Measurements from ENCODE around the gene H19.

The H19 gene

DNA sequence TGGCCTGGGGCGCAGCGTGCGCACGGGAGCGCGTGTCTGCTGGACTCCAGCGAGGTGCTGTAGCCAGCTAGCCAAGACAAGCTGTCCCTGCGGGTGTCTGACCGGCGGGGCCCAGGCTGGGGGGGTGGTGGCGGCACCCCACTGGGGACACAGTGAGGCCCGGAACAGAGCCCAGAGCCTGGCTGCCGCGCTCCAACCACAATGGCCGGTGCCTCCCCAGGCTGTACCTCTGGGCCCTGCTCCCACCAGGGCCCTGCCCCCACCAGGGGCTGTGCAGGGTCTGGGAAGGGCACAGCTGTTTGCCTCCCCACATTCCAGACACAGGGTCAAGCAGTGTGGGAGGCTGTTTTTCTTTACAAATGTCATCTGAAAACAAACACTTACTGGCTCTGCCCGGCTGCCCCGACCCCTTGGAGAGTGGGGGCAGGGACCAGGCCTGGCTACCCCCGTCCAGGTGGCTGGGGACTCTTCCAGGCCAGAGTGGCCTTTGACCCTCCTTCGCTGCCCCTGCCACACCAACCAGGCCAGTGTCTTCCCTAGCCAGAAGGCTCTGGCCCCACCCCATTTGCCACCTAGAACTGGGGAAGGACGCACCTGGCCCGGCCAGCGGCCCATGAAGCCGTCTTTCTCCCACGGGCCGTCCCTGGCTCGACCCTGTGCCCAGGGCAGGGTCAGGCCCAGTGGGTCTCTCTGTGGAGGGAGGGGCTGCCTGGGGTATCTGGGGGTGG is 14.6 kb downstream of the H19 start:
- no peak for DNase-seq (ENCODE audit: low spot score)

DNA sequence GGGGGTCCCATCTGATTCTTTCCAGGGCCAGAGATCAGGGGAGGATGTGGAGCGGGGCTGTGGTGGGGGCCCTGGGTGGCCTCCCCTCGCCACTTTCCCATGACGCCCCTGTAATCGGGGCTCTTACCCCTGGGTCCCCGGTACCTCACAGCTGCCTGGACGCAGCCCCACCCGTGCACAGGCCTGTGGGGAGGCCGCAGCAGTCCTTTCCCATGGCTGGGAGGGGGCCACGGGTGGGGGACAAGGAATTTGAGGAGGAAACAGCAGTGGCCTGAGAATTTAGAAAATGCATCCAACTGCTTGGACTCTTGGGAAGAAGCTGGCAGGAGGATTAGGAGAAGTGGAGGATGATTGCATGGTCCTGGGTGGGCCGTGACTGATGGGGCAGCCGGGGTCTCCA is 18.0 kb downstream of the H19 start:
- DNase-seq (ENCODE audit: low spot score) = no peak

GRCh38 chr11:1978720-1979473 is 18.7 kb downstream of the H19 start:
- no peak for DNase-seq (ENCODE audit: low spot score)

- no peak for DNase-seq (ENCODE audit: low spot score)
Observed at GRCh38 chr11:1975185-1975584, 22.5 kb downstream of the H19 start.

DNA sequence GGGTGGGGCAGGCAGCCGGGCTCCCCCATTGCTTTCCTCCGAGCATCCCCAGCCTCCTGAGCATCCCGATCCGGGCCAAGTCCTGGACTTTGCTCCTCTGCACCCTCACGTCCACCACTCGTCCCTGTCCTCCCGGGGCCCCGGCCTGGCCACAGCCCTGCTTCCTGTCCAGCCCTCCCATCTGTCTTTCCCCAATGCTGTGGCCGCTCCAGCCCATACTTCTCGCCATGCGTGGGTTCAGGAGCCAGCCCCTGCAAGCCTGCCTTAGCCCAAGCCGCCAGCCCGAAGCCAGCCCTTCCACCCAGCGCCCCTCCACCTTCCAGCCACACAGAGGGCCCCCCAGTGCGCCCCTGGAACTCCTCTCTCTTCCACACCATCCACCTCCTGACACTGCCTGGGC is 26.7 kb downstream of the H19 start:
- DNase-seq (ENCODE audit: low spot score) = no peak

- DNase-seq (ENCODE audit: low spot score) = no peak
Observed at GRCh38 chr11:1969776-1970175, 27.9 kb downstream of the H19 start.

DNA sequence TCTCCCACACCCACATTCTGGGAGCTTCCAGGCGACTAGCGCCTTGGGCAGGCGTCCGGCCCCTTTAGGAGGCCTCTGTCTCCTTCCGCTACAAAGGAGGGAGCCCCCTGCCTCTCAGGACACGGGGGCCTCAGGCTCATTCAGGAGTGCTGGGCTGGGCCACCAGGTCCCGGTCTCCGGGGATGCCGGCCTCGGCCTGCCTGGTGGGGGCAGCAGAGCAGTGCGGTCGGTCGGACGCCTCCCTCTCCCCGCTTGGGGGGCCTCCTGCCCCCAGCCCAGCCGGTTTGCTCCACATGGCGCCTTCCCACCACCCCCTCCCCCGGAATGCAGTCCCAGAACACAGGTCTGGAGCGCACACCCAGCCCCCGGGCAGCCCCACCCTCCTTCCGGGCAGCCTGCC is 28.6 kb downstream of the H19 start:
- no peak for DNase-seq (ENCODE audit: low spot score)

DNA sequence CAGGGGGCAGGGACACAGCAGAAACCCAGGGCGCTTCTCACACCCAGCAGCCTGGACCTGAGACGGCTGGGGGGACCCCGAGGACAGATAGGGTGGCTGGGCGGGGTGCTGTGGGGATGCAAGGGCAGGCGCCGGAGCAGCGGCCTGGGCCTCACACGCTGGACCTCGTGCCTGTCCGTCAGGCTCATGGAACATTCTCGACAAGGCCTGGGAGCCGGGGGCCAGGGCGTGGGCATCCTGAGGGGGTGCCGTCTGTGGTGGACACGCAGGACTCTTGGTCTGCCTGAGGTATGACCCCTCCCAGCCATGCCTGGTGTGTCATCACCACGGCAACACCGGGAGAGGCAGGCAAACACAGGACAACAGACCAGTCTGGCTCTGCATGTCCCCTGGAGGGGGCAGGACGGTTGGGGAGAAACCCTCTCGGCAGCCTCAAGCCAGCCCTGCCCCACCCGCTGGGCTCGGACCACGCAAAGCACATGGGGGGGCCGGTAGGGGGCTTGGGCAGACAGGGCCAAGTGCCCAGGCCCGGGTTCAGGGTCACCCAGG is 29.1 kb downstream of the H19 start:
- DNase-seq (ENCODE audit: low spot score) = no peak

- no peak for DNase-seq (ENCODE audit: low spot score)
Observed at GRCh38 chr11:1967641-1968225, 29.9 kb downstream of the H19 start.

DNA sequence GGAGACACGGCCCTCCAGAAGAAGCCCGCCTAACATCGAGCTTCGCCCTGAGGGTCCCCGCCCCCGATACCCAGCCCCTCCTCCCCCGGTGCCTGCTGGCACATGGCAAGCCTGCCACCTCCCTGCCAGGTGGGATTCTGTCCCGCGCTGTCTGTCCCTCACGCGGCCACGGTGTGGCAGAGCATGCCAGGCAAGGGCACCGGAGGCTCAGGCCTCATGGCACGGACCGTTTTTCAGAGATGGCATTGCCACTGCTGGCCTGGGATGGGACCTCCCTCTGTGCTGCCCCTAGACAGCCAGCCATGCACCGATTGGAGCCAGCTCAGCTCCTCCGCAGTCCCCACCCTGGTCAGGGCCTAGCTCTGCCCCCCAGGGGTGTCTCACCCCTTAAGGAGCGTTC is 31.1 kb downstream of the H19 start:
- DNase-seq (ENCODE audit: low spot score) = no peak

DNA sequence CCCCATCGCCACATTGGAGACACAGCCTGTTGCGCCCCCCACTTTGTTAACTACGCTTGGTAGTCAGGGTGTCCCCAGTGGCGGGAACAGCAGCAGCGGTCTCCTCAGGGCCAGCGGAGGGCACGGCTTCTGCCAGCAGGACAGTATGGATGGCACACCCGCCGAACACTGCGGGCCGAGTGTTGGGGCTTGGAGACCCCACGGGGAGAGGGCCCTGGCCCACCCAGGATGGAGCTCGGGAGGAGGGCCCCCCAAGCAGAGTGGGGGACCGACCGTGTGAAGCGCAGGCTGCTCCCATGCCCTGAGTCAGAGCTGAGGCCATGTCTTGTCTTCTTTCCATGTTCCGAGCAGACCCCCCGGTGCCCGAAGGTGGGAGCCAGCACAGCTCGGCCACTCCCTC is 32.7 kb downstream of the H19 start:
- no peak for DNase-seq (ENCODE audit: low spot score)

DNA sequence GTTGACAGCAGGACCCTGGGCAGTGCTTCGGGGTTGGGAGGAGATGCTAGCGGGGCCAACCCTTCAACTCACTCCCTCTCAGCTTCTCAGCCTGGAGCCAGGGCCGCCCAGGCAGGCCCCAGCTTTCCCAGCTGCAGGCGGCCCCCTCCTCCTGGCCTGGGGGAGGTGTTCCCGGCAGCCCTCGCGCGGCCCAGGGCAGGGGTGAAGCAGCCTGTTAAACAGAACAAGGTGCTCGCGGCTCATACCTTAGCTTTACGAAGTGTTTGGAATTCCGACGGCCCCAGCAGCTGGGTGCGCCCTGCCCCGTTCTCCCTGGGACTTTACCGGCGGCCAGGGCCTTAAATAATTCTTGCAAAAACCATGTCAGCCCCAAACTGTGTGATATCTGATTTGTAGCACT is 33.3 kb downstream of the H19 start:
- no peak for DNase-seq (ENCODE audit: low spot score)

DNA sequence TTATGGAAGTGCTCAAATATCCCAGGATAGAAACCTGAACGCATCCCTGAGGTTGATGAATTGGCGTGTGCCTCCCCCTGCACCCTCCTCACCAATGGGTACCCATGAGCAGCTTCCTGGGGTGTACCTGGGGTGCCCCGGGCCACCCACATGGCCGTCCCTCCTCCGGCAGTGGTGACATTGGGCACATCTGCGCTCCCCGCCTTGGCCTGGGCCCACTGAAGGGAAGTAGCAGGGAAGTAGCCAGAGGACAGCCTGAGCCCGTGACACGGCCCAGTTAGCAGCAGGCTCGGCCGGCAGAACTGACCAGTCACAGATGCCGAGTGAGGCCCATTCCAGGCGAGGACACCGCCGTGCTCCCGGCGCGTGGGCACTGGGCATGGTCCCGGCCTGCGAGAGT is 33.8 kb downstream of the H19 start:
- no peak for DNase-seq (ENCODE audit: low spot score)

- DNase-seq (ENCODE audit: low spot score) = no peak
Observed at GRCh38 chr11:1959786-1960185, 37.9 kb downstream of the H19 start.

DNA sequence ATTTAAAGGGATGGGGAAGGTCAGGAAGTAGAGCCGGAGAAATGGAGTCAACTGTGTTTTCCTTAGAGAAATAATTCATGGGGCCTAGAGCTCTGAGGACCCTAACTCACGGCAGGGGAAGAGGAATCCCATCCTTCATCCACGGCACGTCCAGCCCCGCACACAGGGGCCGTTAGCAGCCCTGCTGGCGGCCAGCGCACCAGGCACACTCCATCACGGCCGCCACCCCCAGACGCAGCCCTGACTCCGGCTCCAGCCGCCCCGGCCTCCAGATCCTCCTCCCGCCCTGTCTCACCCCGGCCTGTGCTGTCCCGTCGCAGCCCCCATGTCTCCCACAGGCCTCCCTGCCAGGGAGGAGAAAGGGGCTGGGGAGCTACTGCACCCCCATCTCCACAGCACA is 39.3 kb downstream of the H19 start:
- no peak for DNase-seq (ENCODE audit: low spot score)

DNA sequence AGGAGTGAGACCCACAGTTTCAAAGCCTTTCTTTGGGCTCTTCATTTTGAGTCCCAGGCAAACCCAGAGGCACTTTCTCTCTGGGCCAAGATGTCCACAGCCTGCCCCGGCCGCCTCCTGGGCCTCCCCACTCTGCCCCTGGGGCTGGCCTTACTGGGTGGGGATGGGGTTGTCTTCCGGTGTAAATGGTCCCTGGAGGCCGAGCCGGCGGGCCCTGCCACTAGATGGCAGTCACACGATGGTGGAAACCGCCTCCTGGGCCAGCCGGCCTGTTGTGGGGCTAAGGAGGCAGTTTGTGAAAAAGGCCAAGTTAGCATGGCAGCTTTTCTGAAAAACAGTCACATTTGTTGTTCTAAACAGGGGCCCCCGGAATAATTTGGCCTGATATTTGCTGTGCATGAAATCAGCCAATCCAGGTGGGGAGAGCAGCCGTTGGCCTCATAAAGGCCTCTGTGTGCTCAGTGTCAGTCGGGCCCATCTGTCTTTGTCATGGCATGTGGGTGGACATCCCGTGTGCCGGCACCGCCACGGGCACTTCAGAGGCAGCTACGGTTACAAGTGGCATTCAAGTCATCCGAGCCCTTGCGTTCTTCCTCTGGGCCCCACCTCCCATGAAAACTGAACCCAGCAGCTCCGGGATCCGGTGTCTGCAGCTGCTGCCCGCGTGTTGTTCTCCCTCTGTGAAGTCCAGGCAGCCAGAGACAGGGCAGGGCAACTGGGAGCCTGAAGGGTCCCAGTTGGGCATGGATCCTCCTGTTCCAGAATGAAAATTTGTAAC is 44.0 kb downstream of the H19 start:
- DNase-seq (ENCODE audit: low spot score) = no peak

- DNase-seq (ENCODE audit: low spot score) = no peak
Observed at GRCh38 chr11:1952806-1953482, 44.7 kb downstream of the H19 start.

- no peak for DNase-seq (ENCODE audit: low spot score)
Observed at GRCh38 chr11:1949922-1950321, 47.7 kb downstream of the H19 start.

GRCh38 chr11:1949302-1949701 is 48.3 kb downstream of the H19 start:
- no peak for DNase-seq (ENCODE audit: low spot score)

DNA sequence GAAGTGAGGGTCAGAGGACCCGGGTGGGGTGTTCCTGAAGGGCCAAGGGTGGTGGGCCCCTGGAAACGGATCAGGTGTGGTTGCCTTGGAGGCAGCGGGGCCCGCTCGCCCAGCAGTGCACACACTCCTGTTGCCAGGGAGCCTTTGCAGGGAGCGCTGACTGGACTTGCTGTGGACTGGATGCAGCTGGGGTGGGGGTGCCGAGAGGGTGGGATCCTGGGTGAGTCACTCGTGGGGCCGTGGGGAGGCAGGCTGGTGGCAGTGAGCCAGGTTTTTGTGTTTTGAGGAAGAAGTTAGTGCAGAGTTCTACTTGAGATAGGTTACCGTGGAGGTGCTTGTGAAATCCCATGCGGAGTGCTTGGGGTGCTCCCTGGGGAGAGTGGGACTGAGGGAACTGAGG is 49.3 kb downstream of the H19 start:
- DNase-seq (ENCODE audit: low spot score) = no peak

DNA sequence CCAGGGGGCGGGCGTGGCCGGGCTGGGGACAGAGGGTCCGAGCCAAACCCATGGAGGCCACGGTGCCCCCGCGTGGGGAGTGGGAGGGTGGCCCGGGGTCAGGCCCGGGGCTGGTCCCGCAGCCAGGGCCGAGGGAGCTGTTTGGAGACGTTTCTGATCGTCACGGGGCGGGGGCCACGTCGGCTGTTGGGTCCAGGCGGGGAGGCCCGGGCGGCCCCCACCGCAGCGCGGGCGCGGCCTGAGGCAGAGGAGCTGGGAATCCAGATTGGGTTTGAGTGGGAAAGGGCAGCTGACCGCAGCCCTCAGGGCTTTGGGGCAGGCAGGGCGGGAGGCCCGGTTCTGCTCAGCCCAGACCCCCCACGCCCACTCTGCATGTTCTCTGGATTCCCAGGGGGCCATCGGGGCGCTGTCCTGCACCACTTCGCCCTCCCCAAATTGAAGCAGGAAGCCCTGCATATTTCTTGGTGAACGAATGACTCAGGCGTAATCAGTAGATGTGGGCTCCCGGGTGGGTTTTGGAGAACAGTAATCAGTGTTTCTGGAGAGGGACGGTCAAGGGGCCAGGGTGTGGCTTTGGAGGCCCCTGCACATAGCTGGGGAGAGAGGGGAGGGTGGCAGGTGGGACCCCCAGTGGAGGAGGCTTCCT is 49.9 kb downstream of the H19 start:
- no peak for DNase-seq (ENCODE audit: low spot score)
